ENCODE results near the gene NYAP2.

DNA sequence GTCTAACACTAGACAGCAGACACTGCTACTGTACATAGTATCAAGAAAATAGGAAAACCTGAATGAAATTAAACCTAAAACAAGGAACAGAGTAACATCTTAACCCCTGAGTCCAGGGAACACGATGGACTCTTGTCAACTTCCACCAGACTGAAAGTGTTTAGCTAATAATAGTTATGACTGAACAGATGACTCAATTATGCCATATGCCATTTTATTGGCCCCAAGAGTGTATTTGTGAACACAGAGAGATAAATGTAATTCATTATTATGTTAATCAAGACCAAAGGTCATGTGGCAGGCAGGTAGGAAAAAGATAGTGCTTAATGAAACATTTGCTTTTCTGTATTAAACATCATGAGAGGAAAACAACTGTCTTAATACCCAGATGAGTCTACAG is 58.0 kb downstream of the NYAP2 start:
- TF ChIP-seq GATA2 (IDR thresholded peaks at IDR 0.05; ENCODE audit: low read depth, low read length) = no peak
- no peak for TF ChIP-seq GATA3 (IDR thresholded peaks at IDR 0.05; ENCODE audit: low read depth, low read length)
